Mesenchymal stem cell (in vitro differentiated cells and primary cell): ENCODE data around the gene SRGAP3.

Experiments
- DNase-seq: peaks from one replicate; pipeline ENCODE4 v3.0.0-alpha.2; 2013
- H2AFZ ChIP-seq: one replicate; pipeline ENCODE4 v1.6.1; 2013; ENCODE audit warnings: low read depth, mild to moderate bottlenecking, control low read depth, inconsistent platforms, low read length, moderate library complexity
- H2AK5ac ChIP-seq: 2 replicates; pipeline ENCODE4 v1.6.1; 2013; ENCODE audit warnings: low read length, moderate library complexity, mild to moderate bottlenecking, inconsistent platforms; ENCODE audit not compliant: severe bottlenecking
- H2BK120ac ChIP-seq: one replicate; pipeline ENCODE4 v1.6.1; 2013; ENCODE audit warnings: low read depth, mild to moderate bottlenecking, inconsistent platforms, low read length, moderate library complexity
- H2BK12ac ChIP-seq, 2 experiments: one replicate each; pipeline ENCODE4 v1.6.1; 2013; ENCODE audit warnings: inconsistent platforms in 2 of 2, low read length in 2 of 2, mild to moderate bottlenecking in 2 of 2, moderate library complexity in 2 of 2, control low read depth in 1 of 2
- H2BK15ac ChIP-seq: one replicate; pipeline ENCODE4 v1.6.1; 2013; ENCODE audit warnings: mild to moderate bottlenecking, low read depth, inconsistent platforms; ENCODE audit not compliant: poor library complexity, severe bottlenecking
- H2BK5ac ChIP-seq: 2 replicates; pipeline ENCODE4 v1.6.1; 2013; ENCODE audit warnings: low read depth, mild to moderate bottlenecking, low read length, control low read depth, inconsistent platforms; ENCODE audit not compliant: poor library complexity, severe bottlenecking
- H3K14ac ChIP-seq, 2 experiments: one replicate each; pipeline ENCODE4 v1.6.1; 2013; ENCODE audit warnings: inconsistent platforms in 2 of 2, low read length in 2 of 2, control low read depth in 1 of 2, mild to moderate bottlenecking in 1 of 2, moderate library complexity in 1 of 2
- H3K18ac ChIP-seq, 2 experiments: one replicate each; pipeline ENCODE4 v1.6.1; 2013; ENCODE audit warnings: inconsistent platforms in 2 of 2, low read length in 2 of 2, control low read depth in 1 of 2, low read depth in 1 of 2, mild to moderate bottlenecking in 1 of 2
- H3K23ac ChIP-seq, 2 experiments: one replicate each; pipeline ENCODE4 v1.6.1; 2013; ENCODE audit warnings: inconsistent platforms in 2 of 2, low read length in 2 of 2, mild to moderate bottlenecking in 2 of 2, moderate library complexity in 2 of 2, control low read depth in 1 of 2
- H3K27ac ChIP-seq: 2 replicates; pipeline ENCODE4 v1.5.1; 2013; ENCODE audit warnings: mild to moderate bottlenecking, moderate library complexity, low read length, control low read depth, inconsistent platforms; ENCODE audit not compliant: poor library complexity, severe bottlenecking
- H3K27me3 ChIP-seq, 2 experiments: 2 replicates each; pipeline versions ENCODE4 v1.6.1 to v1.7.0; 2013; ENCODE audit warnings: low read length in 2 of 2, mild to moderate bottlenecking in 2 of 2, moderate library complexity in 2 of 2, control low read depth in 1 of 2, inconsistent platforms in 1 of 2; ENCODE audit not compliant: control insufficient read depth in 1 of 2, insufficient read depth in 1 of 2
- H3K36me3 ChIP-seq, 2 experiments: 2 replicates each; pipeline versions ENCODE4 v1.6.1 to v1.7.0; 2013; ENCODE audit warnings: low read length in 2 of 2, control low read depth in 1 of 2, inconsistent platforms in 1 of 2, low read depth in 1 of 2, mild to moderate bottlenecking in 1 of 2; ENCODE audit not compliant: insufficient read depth in 2 of 2, control insufficient read depth in 1 of 2
- H3K4ac ChIP-seq, 2 experiments: one replicate each; pipeline ENCODE4 v1.6.1; 2013; ENCODE audit warnings: inconsistent platforms in 2 of 2, low read length in 2 of 2, mild to moderate bottlenecking in 2 of 2, moderate library complexity in 2 of 2, control low read depth in 1 of 2, low read depth in 1 of 2
- H3K4me1 ChIP-seq: 2 replicates; pipeline ENCODE4 v1.6.1; 2013; ENCODE audit warnings: low read depth, low read length, control low read depth; ENCODE audit not compliant: control insufficient read depth, insufficient read depth
- H3K4me2 ChIP-seq: 2 replicates; pipeline ENCODE4 v1.6.1; 2013; ENCODE audit warnings: low read length, mild to moderate bottlenecking, inconsistent platforms; ENCODE audit not compliant: poor library complexity, severe bottlenecking
- H3K4me3 ChIP-seq, 2 experiments: 2 replicates each; pipeline versions ENCODE4 v1.5.1 to v1.7.0; 2013; ENCODE audit warnings: low read length in 2 of 2, mild to moderate bottlenecking in 2 of 2, control low read depth in 1 of 2, low read depth in 1 of 2; ENCODE audit not compliant: insufficient read depth in 1 of 2
- H3K79me1 ChIP-seq: replicated peaks from 2 replicates; pipeline ENCODE4 v1.6.1; 2013; ENCODE audit warnings: mild to moderate bottlenecking, control low read depth, low read length, inconsistent platforms; ENCODE audit not compliant: poor library complexity, severe bottlenecking
- H3K9ac ChIP-seq: 2 replicates; pipeline ENCODE4 v1.7.0; 2013; ENCODE audit warnings: mild to moderate bottlenecking, low read length, moderate library complexity
- H3K9me3 ChIP-seq: 2 replicates; pipeline ENCODE4 v1.7.0; 2013; ENCODE audit warnings: mild to moderate bottlenecking, low read length; ENCODE audit not compliant: control insufficient read depth
- H4K8ac ChIP-seq: one replicate; pipeline ENCODE4 v1.6.1; 2013; ENCODE audit warnings: inconsistent platforms, mild to moderate bottlenecking, low read length, moderate library complexity
- H4K91ac ChIP-seq: one replicate; pipeline ENCODE4 v1.6.1; 2013; ENCODE audit warnings: mild to moderate bottlenecking, low read length, inconsistent platforms
- WGBS: methylation state at CpG from one replicate; pipeline ENCODE4 v1.1.7; 2013; ENCODE audit warnings: mixed read lengths; 5-methylcytosine and 5-hydroxymethylcytosine counted together

Gene SRGAP3

DNA sequence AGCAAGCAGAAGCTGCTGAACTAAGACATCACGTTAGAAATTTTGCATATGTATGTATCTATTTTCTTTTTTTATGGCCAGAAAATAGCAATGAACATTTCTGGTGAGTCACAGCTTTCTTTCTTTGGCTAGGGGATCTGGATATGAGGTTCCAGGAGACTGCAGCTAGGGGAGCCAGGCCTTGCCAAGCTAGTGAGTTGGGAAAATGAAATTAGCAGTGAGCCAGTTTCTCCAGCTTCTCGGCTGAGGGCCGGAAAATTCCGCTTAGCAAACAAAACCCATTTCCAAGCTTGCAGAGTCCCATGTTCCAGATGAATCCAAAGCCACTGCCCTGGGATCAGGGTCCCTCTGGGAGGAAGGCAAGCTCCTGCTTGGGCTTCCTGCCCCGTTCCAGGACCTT lies 137.6 kb downstream of the SRGAP3 start:
- no peak overlapping the region for H4K8ac ChIP-seq
- peaks cover 0 to 25% of the 10 kb centered on the region in 2 experiments for H3K27me3 ChIP-seq
- WGBS = 86% methylated on average over 5 of the region's 5 CpGs
- peaks cover 0 to 4% of the 10 kb centered on the region in 2 experiments for H3K36me3 ChIP-seq
- no peak overlapping the region for H2AK5ac ChIP-seq
- H2BK120ac ChIP-seq = no peak overlapping the region
- H3K9me3 ChIP-seq = no peaks in the 10 kb centered on the region
- no peak overlapping the region for H3K4ac ChIP-seq
- no peak overlapping the region for H2BK12ac ChIP-seq
- peak overlapping the region in 1 of 2 experiments; percentile 22 for H3K4me3 ChIP-seq
- peak overlapping the region; percentile 49 for H3K9ac ChIP-seq
- no peaks in the 10 kb centered on the region for H3K79me1 ChIP-seq
- H3K27ac ChIP-seq = no peak overlapping the region
- H4K91ac ChIP-seq = no peak overlapping the region
- H2BK5ac ChIP-seq = no peak overlapping the region
- H3K23ac ChIP-seq = no peak overlapping the region
- no peak overlapping the region for H3K4me2 ChIP-seq
- peaks cover 12% of the 10 kb centered on the region for H3K4me1 ChIP-seq
- H3K18ac ChIP-seq = no peak overlapping the region
- H3K14ac ChIP-seq = no peak overlapping the region
- no peak overlapping the region for H2AFZ ChIP-seq
- H2BK15ac ChIP-seq = no peak overlapping the region
- DNase-seq = no peak

GRCh38 chr3:9111417-9111816 lies 138.0 kb downstream of the SRGAP3 start:
- Histone ChIP-seq H2BK5ac (no peak overlapping the region), H4K8ac (no peak overlapping the region)
- WGBS = 89% methylated on average over 7 of the region's 7 CpGs

GRCh38 chr3:9110802-9111201 lies 138.6 kb downstream of the SRGAP3 start:
- Histone ChIP-seq H4K8ac (no peak overlapping the region), H2BK120ac (no peak overlapping the region), H3K9me3 (no peaks in the 10 kb centered on the region)

More at GRCh38 chr3:9111417-9111816, 138.0 kb downstream of the SRGAP3 start:
- Histone ChIP-seq H3K14ac (no peak overlapping the region), H2BK15ac (no peak overlapping the region), H3K4me2 (no peak overlapping the region), H3K4me3 (peak overlapping the region in 1 of 2 experiments; percentile 22), H3K79me1 (no peaks in the 10 kb centered on the region), H3K9ac (peak overlapping the region; percentile 16), H3K4ac (no peak overlapping the region), H2BK12ac (no peak overlapping the region), H2BK120ac (no peak overlapping the region), H2AFZ (no peak overlapping the region), H3K27me3 (peaks cover 0 to 21% of the 10 kb centered on the region in 2 experiments), H3K9me3 (no peaks in the 10 kb centered on the region), H3K27ac (no peak overlapping the region), H3K4me1 (peaks cover 12% of the 10 kb centered on the region), H2AK5ac (no peak overlapping the region), H3K23ac (no peak overlapping the region), H3K36me3 (peaks cover 0 to 2% of the 10 kb centered on the region in 2 experiments), H4K91ac (no peak overlapping the region), H3K18ac (no peak overlapping the region)
- no peak for DNase-seq

DNA sequence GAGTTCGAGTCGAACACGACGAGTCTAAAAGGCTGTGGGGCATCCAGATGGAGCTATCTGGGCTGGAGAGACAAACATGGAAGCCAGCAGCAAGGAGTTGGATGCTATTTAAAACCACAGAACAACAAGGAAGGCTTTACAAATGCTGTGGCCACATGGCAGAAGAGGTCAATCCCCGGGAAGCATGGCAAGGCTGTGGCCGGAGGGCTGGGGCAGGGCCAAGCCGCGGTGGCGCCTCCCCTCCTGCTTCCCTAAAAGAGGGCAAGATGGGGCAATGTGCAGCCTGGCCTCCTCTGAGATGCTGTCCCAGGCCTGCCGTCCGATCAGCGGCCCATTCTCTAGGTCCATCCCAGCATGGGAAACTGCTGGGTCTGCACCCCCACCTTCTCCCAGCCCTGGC lies 139.1 kb downstream of the SRGAP3 start:
- H3K36me3 ChIP-seq = no peaks in the 10 kb centered on the region
- no peak overlapping the region for H2AFZ ChIP-seq
- H3K9me3 ChIP-seq = no peaks in the 10 kb centered on the region
- H2BK12ac ChIP-seq = no peak overlapping the region
- WGBS = 88% methylated on average over 12 of the region's 12 CpGs
- no peak overlapping the region for H3K4me3 ChIP-seq
- H3K4me1 ChIP-seq = peaks cover 12% of the 10 kb centered on the region
- H3K14ac ChIP-seq = no peak overlapping the region
- no peak for DNase-seq
- no peak overlapping the region for H3K27ac ChIP-seq
- no peak overlapping the region for H3K4me2 ChIP-seq
- H2AK5ac ChIP-seq = no peak overlapping the region
- no peak overlapping the region for H3K9ac ChIP-seq
- no peak overlapping the region for H4K91ac ChIP-seq
- H3K4ac ChIP-seq = no peak overlapping the region
- no peak overlapping the region for H3K23ac ChIP-seq
- no peaks in the 10 kb centered on the region for H3K79me1 ChIP-seq
- H2BK120ac ChIP-seq = no peak overlapping the region
- H3K27me3 ChIP-seq = peaks cover 0 to 28% of the 10 kb centered on the region in 2 experiments
- H3K18ac ChIP-seq = no peak overlapping the region
- no peak overlapping the region for H2BK5ac ChIP-seq
- no peak overlapping the region for H4K8ac ChIP-seq
- H2BK15ac ChIP-seq = no peak overlapping the region

More at GRCh38 chr3:9110802-9111201, 138.6 kb downstream of the SRGAP3 start:
- WGBS = 70% methylated on average over 5 of the region's 5 CpGs
- no peak overlapping the region for H2AFZ ChIP-seq
- H3K27ac ChIP-seq = no peak overlapping the region
- no peak overlapping the region for H2BK15ac ChIP-seq
- no peak overlapping the region for H4K91ac ChIP-seq
- peaks cover 12% of the 10 kb centered on the region for H3K4me1 ChIP-seq
- no peak overlapping the region for H2BK5ac ChIP-seq
- H2BK12ac ChIP-seq = no peak overlapping the region
- H3K4me2 ChIP-seq = no peak overlapping the region
- H3K79me1 ChIP-seq = no peaks in the 10 kb centered on the region
- H3K9ac ChIP-seq = no peak overlapping the region
- no peak overlapping the region for H3K4me3 ChIP-seq
- no peak overlapping the region for H3K14ac ChIP-seq
- no peak overlapping the region for H2AK5ac ChIP-seq
- no peak for DNase-seq
- H3K27me3 ChIP-seq = peaks cover 0 to 24% of the 10 kb centered on the region in 2 experiments
- H3K18ac ChIP-seq = no peak overlapping the region
- H3K23ac ChIP-seq = no peak overlapping the region
- no peaks in the 10 kb centered on the region for H3K36me3 ChIP-seq
- no peak overlapping the region for H3K4ac ChIP-seq
